Sigmoid colon (tissue), 7 donors: ENCODE results near the gene EFHB. TPM values are rescaled to one million over a fixed set of nuclear protein-coding genes. Genes with fewer than 3 reads are reported as not detected.

Experiments
- DNase-seq: peaks from one replicate; pipeline ENCODE4 v3.0.0-alpha.2; 2019
- H3K27ac ChIP-seq, 4 donors: fragments of 200-600 bp; sonication (generic); one replicate each; pipeline ENCODE4 v1.5.1; 2016 to 2019; ENCODE audit warnings: mild to moderate bottlenecking in 1 of 4
- H3K27me3 ChIP-seq, 3 donors: fragments of 200-600 bp; sonication (generic); one replicate each; pipeline ENCODE4 v1.5.1; 2019; ENCODE audit warnings: mild to moderate bottlenecking in 1 of 3
- H3K36me3 ChIP-seq, 4 donors: fragments of 200-600 bp; sonication (generic); one replicate each; pipeline ENCODE4 v1.5.1; 2016 to 2019
- H3K4me1 ChIP-seq, 4 donors: fragments of 200-600 bp; sonication (generic); one replicate each; pipeline ENCODE4 v1.5.1; 2017 to 2019
- H3K4me3 ChIP-seq, 4 donors: fragments of 200-600 bp; sonication (generic); one replicate each; pipeline ENCODE4 v1.5.1; 2017 to 2019; ENCODE audit warnings: mild to moderate bottlenecking in 2 of 4, moderate library complexity in 1 of 4
- H3K9me3 ChIP-seq, 4 donors: fragments of 200-600 bp in 3 of 4; sonication (generic) in 3 of 4; one replicate each; pipeline versions ENCODE4 v1.5.1 to v1.6.1; 2013 to 2019
- CTCF ChIP-seq, 4 experiments: fragments of 450-650 bp in 3 of 4; fragments of 200-600 bp in 1 of 4; IDR thresholded peaks; one replicate each; pipeline ENCODE4 v1.5.1; 2016 to 2019; ENCODE audit warnings: antibody characterized with exemption in 4 of 4, mild to moderate bottlenecking in 3 of 4, moderate library complexity in 2 of 4
- EP300 ChIP-seq, 4 donors: sonication (generic); formaldehyde crosslinking; IDR thresholded peaks; one replicate each; pipeline ENCODE4 v1.6.1; 2017; ENCODE audit warnings: antibody characterized with exemption in 4 of 4
- POLR2A ChIP-seq, 2 donors: fragments of 450-650 bp; IDR thresholded peaks; one replicate each; pipeline ENCODE4 v1.6.1; 2016; ENCODE audit warnings: antibody characterized with exemption in 2 of 2, mild to moderate bottlenecking in 2 of 2, moderate library complexity in 2 of 2
- POLR2AphosphoS5 ChIP-seq, 4 donors: sonication (generic); formaldehyde crosslinking; IDR thresholded peaks; one replicate each; pipeline ENCODE4 v1.6.1; 2017; ENCODE audit warnings: antibody characterized with exemption in 4 of 4
- WGBS, 2 donors: extraction: QIAGEN DNeasy Blood & Tissue Kit; methylation state at CpG; one replicate each; pipeline ENCODE4 v1.1.7; 2013; 5-methylcytosine and 5-hydroxymethylcytosine counted together
- intact Hi-C: fragments of 100-400 bp; cut with DNase I; formaldehyde crosslinking; loops from one replicate; pipeline ENCODE4 v1.15.1; 2023
- polyA plus RNA-seq, 3 donors: library from polyadenylated mRNA; stranded (reverse); fragments of 200-250 nt; gene quantifications; one replicate each; pipeline ENCODE4 v1.2.3, GENCODE V29; 2013
- total RNA-seq, 4 donors: library from RNA; depleted of rRNA; stranded (reverse); fragments of >200 nt; gene quantifications; one replicate each; pipeline ENCODE4 v1.1.0, GENCODE V29; 2016
- donor health status: healthy with polysubstance abuse.
- donor health status: Bipolar disorder and iron deficiency.
- donor health status: healthy.

Gene EFHB
- total and polyA plus RNA-seq, 7 donors, result 0.41 to 2.9 (median 0.47) TPM; not detected in 2

GRCh38 chr3:19954676-19955075 is 20.7 kb upstream of the EFHB start:
- intact Hi-C loops, result loop anchor here (5.0 kb wide), 1 partner anchor 68 kb away; no protein-coding TSS in a partner anchor

GRCh38 chr3:19950316-19950715 is 16.3 kb upstream of the EFHB start:
- Histone ChIP-seq H3K27me3 (no peaks in the 10 kb centered on the region), H3K36me3 (peaks cover 0 to 45% (median under 1%) of the 10 kb centered on the region in 4 donors), H3K9me3 (no peaks in the 10 kb centered on the region), H3K4me3 (no peak overlapping the region), H3K27ac (no peak overlapping the region), H3K4me1 (peaks cover 0 to 59% (median 18%) of the 10 kb centered on the region in 4 donors)
- intact Hi-C loops, result loop anchor here (5.0 kb wide), 1 partner anchor 72 kb away; no protein-coding TSS in a partner anchor
- no peak for DNase-seq
- TF ChIP-seq EP300 (IDR thresholded peaks at IDR 0.05) (no peak), POLR2A (IDR thresholded peaks at IDR 0.05) (no peak), CTCF (IDR thresholded peaks at IDR 0.05) (no peak), POLR2AphosphoS5 (IDR thresholded peaks at IDR 0.05) (no peak)
- WGBS, 2 donors, result 83 to 87% methylated on average over 2 of the region's 2 CpGs

More at GRCh38 chr3:19954676-19955075, 20.7 kb upstream of the EFHB start:
- Histone ChIP-seq H3K27me3 (no peaks in the 10 kb centered on the region), H3K36me3 (peaks cover 0 to 51% (median 2%) of the 10 kb centered on the region in 4 donors), H3K4me1 (peaks cover 0 to 56% (median 16%) of the 10 kb centered on the region in 4 donors), H3K4me3 (no peak overlapping the region), H3K27ac (no peak overlapping the region), H3K9me3 (no peaks in the 10 kb centered on the region)
- WGBS, 2 donors, result 92 to 93% methylated on average over 4 of the region's 4 CpGs
- DNase-seq, result no peak
- TF ChIP-seq EP300 (IDR thresholded peaks at IDR 0.05) (no peak), POLR2AphosphoS5 (IDR thresholded peaks at IDR 0.05) (no peak), POLR2A (IDR thresholded peaks at IDR 0.05) (no peak), CTCF (IDR thresholded peaks at IDR 0.05) (no peak)

GRCh38 chr3:19948226-19948591 is 14.2 kb upstream of the EFHB start:
- Histone ChIP-seq H3K36me3 (peaks cover 0 to 24% (median 0%) of the 10 kb centered on the region in 4 donors), H3K27ac (peak overlapping the region; percentile 94 to 100 (median 98)), H3K27me3 (no peaks in the 10 kb centered on the region), H3K9me3 (no peaks in the 10 kb centered on the region), H3K4me3 (peak overlapping the region; percentile 70 to 100 (median 94)), H3K4me1 (peaks cover 0 to 48% (median 18%) of the 10 kb centered on the region in 4 donors)
- intact Hi-C loops, result loop anchor here (5.0 kb wide), 2 partner anchors 61 to 194 kb away; no protein-coding TSS in a partner anchor
- WGBS, 2 donors, result 0 to 6% methylated on average over 2 of the region's 2 CpGs
- TF ChIP-seq POLR2A (IDR thresholded peaks at IDR 0.05) (no peak), POLR2AphosphoS5 (IDR thresholded peaks at IDR 0.05) (no peak), CTCF (IDR thresholded peaks at IDR 0.05) (no peak), EP300 (IDR thresholded peaks at IDR 0.05) (no peak)
- DNase-seq, result no peak

DNA sequence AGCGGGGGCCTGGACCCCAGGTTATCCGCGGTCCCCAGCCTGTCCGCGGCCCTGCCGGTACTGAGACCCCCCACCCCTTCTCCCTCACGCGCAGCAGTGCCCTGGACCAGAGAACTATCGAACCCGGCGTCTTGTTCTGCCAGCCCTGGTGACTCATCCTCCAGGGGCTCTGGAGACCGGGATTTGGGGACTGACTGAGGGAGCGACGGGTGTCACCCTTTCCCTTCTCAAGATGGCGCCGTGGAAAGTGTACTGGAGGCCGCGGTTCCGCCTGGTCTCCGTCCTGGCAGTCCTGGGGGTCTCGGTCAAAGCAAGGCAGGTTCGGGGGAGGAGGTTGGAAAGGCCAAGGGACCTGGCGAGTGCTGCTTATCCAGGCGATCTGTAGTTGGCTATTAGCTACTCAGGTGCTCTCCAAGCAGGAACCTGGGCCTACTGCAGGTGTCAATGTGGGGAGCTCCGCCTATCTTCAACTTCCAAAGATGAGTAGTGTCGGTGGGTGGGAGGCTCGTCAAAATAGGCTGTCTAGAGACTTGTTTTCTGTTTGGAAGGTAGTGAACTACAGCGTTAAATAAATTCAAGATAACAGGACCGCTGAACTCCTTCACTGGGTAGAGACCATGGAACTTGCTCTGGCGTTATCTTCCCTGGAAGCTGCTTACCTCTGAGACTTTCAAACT is 13.7 kb upstream of the EFHB start:
- DNase-seq, result peak; percentile 76
- TF ChIP-seq EP300 (IDR thresholded peaks at IDR 0.05), result no peak
- no peak for TF ChIP-seq POLR2A (IDR thresholded peaks at IDR 0.05)
- no peak for TF ChIP-seq POLR2AphosphoS5 (IDR thresholded peaks at IDR 0.05)
- TF ChIP-seq CTCF (IDR thresholded peaks at IDR 0.05), result no peak

More for the DNA sequence above, 13.7 kb upstream of the EFHB start:
- Histone ChIP-seq H3K9me3 (no peaks in the 10 kb centered on the region), H3K4me3 (peak overlapping the region; percentile 70 to 100 (median 94)), H3K36me3 (peaks cover 0 to 18% (median 0%) of the 10 kb centered on the region in 4 donors), H3K4me1 (peaks cover 0 to 44% (median 18%) of the 10 kb centered on the region in 4 donors), H3K27me3 (no peaks in the 10 kb centered on the region), H3K27ac (peak overlapping the region; percentile 94 to 100 (median 98))
- intact Hi-C loops, result loop anchor here (1.0 to 5.0 kb wide), 3 partner anchors 60 to 195 kb away; no protein-coding TSS in a partner anchor
- 0 to 1% methylated on average over 30 of the region's 30 CpGs for WGBS, 2 donors
